ENCODE results near the gene LRFN2. TPM values are rescaled to one million over a fixed set of nuclear protein-coding genes. Genes with fewer than 3 reads are reported as not detected.

Gene LRFN2
- polyA plus RNA-seq, 1 experiment = not detected

DNA sequence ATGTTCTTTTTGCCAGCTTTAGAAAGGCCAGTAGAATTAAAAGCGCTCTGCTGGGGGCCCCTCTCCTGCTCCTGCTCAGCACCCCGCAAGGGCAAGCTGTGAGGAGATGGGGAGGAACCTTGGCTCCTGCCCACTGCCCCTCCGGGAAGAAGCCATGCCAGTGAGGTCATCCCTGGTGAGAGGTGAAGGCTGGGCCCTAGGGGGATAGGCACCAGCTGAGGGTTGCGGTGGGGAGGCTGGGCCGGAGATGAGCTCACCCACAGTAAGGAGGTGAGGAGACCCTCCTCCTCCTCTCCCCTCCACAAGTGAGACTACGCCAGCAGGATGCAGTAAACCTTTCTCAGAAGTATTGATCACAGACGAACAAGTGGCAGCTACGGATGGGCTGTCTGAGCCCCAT lies 32.1 kb downstream of the LRFN2 start:
- POLR2A ChIA-PET = no interaction called here
- CTCF ChIA-PET = no interaction called here
- no peak for DNase-seq (ENCODE audit: low read depth, low spot score)
- TF ChIP-seq CTCF (IDR thresholded peaks at IDR 0.05; ENCODE audit: low read depth, low read length) = no peak
- H3K9me3 ChIP-seq (ENCODE audit: control insufficient read depth, insufficient read depth, low read length) = no peaks in the 10 kb centered on the region
- no peaks in the 10 kb centered on the region for H3K27me3 ChIP-seq (ENCODE audit: control insufficient read depth, insufficient read depth, low read length)
- no peak overlapping the region for H3K4me3 ChIP-seq (ENCODE audit: low read depth, low read length)
- H3K27ac ChIP-seq (ENCODE audit: low read depth, low read length) = no peak overlapping the region

- CTCF ChIA-PET = no interaction called here
Observed at GRCh38 chr6:40552941-40553340, 34.2 kb downstream of the LRFN2 start.

GRCh38 chr6:40551966-40552505 lies 35.1 kb downstream of the LRFN2 start:
- no peak for DNase-seq (ENCODE audit: low read depth, low spot score)
- Histone ChIP-seq H3K27ac (ENCODE audit: low read depth, low read length) (no peak overlapping the region), H3K27me3 (ENCODE audit: control insufficient read depth, insufficient read depth, low read length) (no peaks in the 10 kb centered on the region), H3K9me3 (ENCODE audit: control insufficient read depth, insufficient read depth, low read length) (no peaks in the 10 kb centered on the region), H3K4me3 (ENCODE audit: low read depth, low read length) (no peak overlapping the region)
- CTCF ChIA-PET = no interaction called here
- TF ChIP-seq CTCF (IDR thresholded peaks at IDR 0.05; ENCODE audit: low read depth, low read length) = no peak
- POLR2A ChIA-PET = no interaction called here

More at GRCh38 chr6:40552941-40553340, 34.2 kb downstream of the LRFN2 start:
- DNase-seq (ENCODE audit: low read depth, low spot score) = no peak
- POLR2A ChIA-PET = no interaction called here
- Histone ChIP-seq H3K9me3 (ENCODE audit: control insufficient read depth, insufficient read depth, low read length) (no peaks in the 10 kb centered on the region), H3K27me3 (ENCODE audit: control insufficient read depth, insufficient read depth, low read length) (no peaks in the 10 kb centered on the region), H3K27ac (ENCODE audit: low read depth, low read length) (no peak overlapping the region), H3K4me3 (ENCODE audit: low read depth, low read length) (no peak overlapping the region)
- TF ChIP-seq CTCF (IDR thresholded peaks at IDR 0.05; ENCODE audit: low read depth, low read length) = no peak

DNA sequence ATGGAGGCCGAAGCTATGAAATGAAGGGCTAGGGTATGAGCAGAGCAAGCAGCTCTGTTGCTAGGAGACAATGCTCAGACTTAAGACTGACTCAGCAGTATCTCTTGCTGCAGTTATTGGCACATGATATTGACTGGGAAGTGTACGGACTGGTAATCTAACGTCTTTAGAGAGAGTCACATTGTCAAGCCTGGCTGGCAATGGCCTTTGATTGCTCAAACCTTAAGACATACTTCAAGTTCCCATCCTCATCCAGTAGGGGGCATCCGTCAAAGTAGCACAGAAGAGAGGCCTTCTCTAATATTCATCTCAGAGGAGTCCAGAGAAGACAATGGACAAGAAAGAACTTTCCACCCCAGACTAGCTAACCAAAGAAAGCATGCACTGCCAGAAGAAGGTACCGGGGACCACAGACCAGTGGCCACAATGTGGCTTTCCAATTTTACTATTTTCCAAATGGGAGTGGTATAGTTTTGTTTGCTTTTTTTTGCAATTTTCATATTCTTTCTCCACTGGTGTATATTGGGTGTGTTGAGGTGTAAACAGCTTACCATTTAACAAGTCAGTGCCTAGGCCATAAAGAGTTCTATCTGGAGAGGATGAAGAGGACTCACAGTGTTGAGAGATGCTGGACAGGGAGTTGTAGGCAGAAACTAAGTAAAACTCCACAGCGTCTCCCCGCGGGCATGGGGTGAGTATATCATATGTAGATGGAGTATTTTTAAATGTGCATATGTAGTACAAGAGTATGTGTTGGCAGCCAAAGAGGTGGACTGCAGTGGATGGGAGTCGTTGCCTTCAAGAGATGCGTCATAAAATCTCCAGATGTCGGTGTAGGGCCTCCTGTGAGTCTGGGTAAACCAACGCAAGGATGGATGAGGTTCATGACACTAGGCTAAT lies 36.7 kb downstream of the LRFN2 start:
- Histone ChIP-seq H3K27me3 (ENCODE audit: control insufficient read depth, insufficient read depth, low read length) (no peaks in the 10 kb centered on the region), H3K4me3 (ENCODE audit: low read depth, low read length) (no peak overlapping the region), H3K27ac (ENCODE audit: low read depth, low read length) (no peak overlapping the region), H3K9me3 (ENCODE audit: control insufficient read depth, insufficient read depth, low read length) (no peaks in the 10 kb centered on the region)
- ChIA-PET POLR2A (no interaction called here), CTCF (interaction anchor here (0.8 to 2.3 kb wide), 5 partner anchors 14 to 477 kb away, joined by 3 to 9 read pairs (median 3); no protein-coding TSS in a partner anchor)
- TF ChIP-seq CTCF (IDR thresholded peaks at IDR 0.05; ENCODE audit: low read depth, low read length) = peak; percentile 72
- peak; percentile 11 for DNase-seq (ENCODE audit: low read depth, low spot score)

DNA sequence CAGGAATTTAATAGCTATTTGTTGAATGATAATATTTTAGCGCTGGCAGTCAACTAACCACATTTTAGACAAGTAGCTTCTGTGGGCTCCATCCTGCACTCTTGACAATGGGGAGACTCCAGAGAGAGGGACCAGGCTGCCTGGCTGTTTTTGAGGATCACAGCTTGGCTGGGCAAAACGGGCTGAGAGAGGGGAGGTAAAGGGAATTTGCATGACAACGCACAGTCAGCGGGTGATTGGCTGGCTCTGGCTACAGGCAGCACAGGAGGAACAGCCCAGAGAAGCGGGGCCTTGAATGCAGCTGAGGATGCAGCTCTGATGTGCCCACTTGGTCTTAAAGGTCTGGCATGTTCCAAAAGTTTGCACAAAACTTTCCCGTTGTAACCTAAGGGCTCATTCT lies 41.2 kb downstream of the LRFN2 start:
- POLR2A ChIA-PET = no interaction called here
- TF ChIP-seq CTCF (IDR thresholded peaks at IDR 0.05; ENCODE audit: low read depth, low read length) = no peak
- no peak overlapping the region for H3K4me3 ChIP-seq (ENCODE audit: low read depth, low read length)
- no peak for DNase-seq (ENCODE audit: low read depth, low spot score)
- no peaks in the 10 kb centered on the region for H3K9me3 ChIP-seq (ENCODE audit: control insufficient read depth, insufficient read depth, low read length)
- no peak overlapping the region for H3K27ac ChIP-seq (ENCODE audit: low read depth, low read length)
- CTCF ChIA-PET = no interaction called here
- H3K27me3 ChIP-seq (ENCODE audit: control insufficient read depth, insufficient read depth, low read length) = no peaks in the 10 kb centered on the region
